Lower lobe of right lung (tissue), 2 donors: Measurements from ENCODE around the gene UFSP1. TPM values are rescaled to one million over a fixed set of nuclear protein-coding genes. Genes with fewer than 3 reads are reported as not detected.
"Not testable (repeated sequence)": the region's sequence is repeated elsewhere in the genome, so short reads cannot be mapped to it uniquely, and the experiment has no call there.

Experiments used
- ATAC-seq, 2 donors: fragments of 200-7000 bp; cut with Tn5 transposase; one replicate each; pipeline ENCODE4 v1.9.1; 2020 to 2022; ENCODE audit warnings: mild to moderate bottlenecking in 2 of 2, moderate library complexity in 2 of 2
- DNase-seq: peaks from one replicate; pipeline ENCODE4 v3.0.0-alpha.2; 2020
- H3K27ac ChIP-seq: fragments of 200-600 bp; one replicate; pipeline ENCODE4 v1.8.0; 2022
- H3K27me3 ChIP-seq: fragments of 200-600 bp; one replicate; pipeline ENCODE4 v1.8.0; 2022; ENCODE audit warnings: low read depth
- H3K36me3 ChIP-seq: fragments of 200-600 bp; one replicate; pipeline ENCODE4 v1.8.0; 2022; ENCODE audit warnings: mild to moderate bottlenecking
- H3K4me1 ChIP-seq: fragments of 200-600 bp; one replicate; pipeline ENCODE4 v1.8.0; 2022
- H3K4me3 ChIP-seq: fragments of 200-600 bp; one replicate; pipeline ENCODE4 v1.8.0; 2022; ENCODE audit warnings: mild to moderate bottlenecking
- H3K9me3 ChIP-seq: fragments of 200-600 bp; one replicate; pipeline ENCODE4 v1.8.0; 2022
- CTCF ChIP-seq: fragments of 200-600 bp; IDR thresholded peaks from one replicate; pipeline ENCODE4 v1.8.0; 2022; ENCODE audit warnings: antibody characterized with exemption, mild to moderate bottlenecking
- intact Hi-C: fragments of 100-400 bp; cut with DNase I; formaldehyde crosslinking; loops from one replicate; pipeline ENCODE4 v1.11.0; 2022
- total RNA-seq: library from RNA; stranded (reverse); fragmentation: NEBNext Ultra II Directional; extraction: Animal tissue kit (Norgen Biotek cat#: 25700); gene quantifications from one replicate; pipeline ENCODE4 v1.2.1, GENCODE V29; 2021
- donor health status: DM: no; HTN: yes; CAD: no; lungs with severe emphysema.

Gene UFSP1
- total RNA-seq, 1 donor from 2014 or later, result 2.3 TPM

GRCh38 chr7:100860702-100861615 is 28.6 kb downstream of the UFSP1 start:
- peaks cover 15% of the 10 kb centered on the region for H3K4me1 ChIP-seq
- H3K36me3 ChIP-seq, result peaks cover 55% of the 10 kb centered on the region
- no peaks in the 10 kb centered on the region for H3K27me3 ChIP-seq
- no peak overlapping the region for H3K27ac ChIP-seq
- no peak overlapping the region for H3K4me3 ChIP-seq
- ATAC-seq, result no peak
- no peak for TF ChIP-seq CTCF
- H3K9me3 ChIP-seq, result no peaks in the 10 kb centered on the region
- intact Hi-C loops, result no loop called here
- no peak for DNase-seq

- H3K4me1 ChIP-seq, result peaks cover 5% of the 10 kb centered on the region
- no peak overlapping the region for H3K4me3 ChIP-seq
- ATAC-seq, result no peak
- intact Hi-C loops, result no loop called here
- no peak for DNase-seq
- peaks cover 64% of the 10 kb centered on the region for H3K36me3 ChIP-seq
- TF ChIP-seq CTCF, result no peak
- H3K27ac ChIP-seq, result no peak overlapping the region
- H3K27me3 ChIP-seq, result no peaks in the 10 kb centered on the region
- H3K9me3 ChIP-seq, result no peaks in the 10 kb centered on the region
These were observed 29.7 kb downstream of the UFSP1 start for GRCh38 chr7:100859856-100860255.

GRCh38 chr7:100856871-100857282 is 32.6 kb downstream of the UFSP1 start:
- no peak for DNase-seq
- Histone ChIP-seq H3K4me1 (peaks cover 18% of the 10 kb centered on the region), H3K27me3 (no peaks in the 10 kb centered on the region), H3K4me3 (no peak overlapping the region), H3K36me3 (peaks cover 59% of the 10 kb centered on the region), H3K27ac (no peak overlapping the region), H3K9me3 (no peaks in the 10 kb centered on the region)
- ATAC-seq, result no peak
- TF ChIP-seq CTCF, result no peak
- intact Hi-C loops, result no loop called here

GRCh38 chr7:100855515-100855914 is 34.0 kb downstream of the UFSP1 start:
- intact Hi-C loops, result no loop called here
- DNase-seq (no peak), ATAC-seq (no peak)
- H3K27ac ChIP-seq, result no peak overlapping the region
- no peaks in the 10 kb centered on the region for H3K9me3 ChIP-seq
- no peak overlapping the region for H3K4me3 ChIP-seq
- H3K36me3 ChIP-seq, result peaks cover 46% of the 10 kb centered on the region
- H3K27me3 ChIP-seq, result no peaks in the 10 kb centered on the region
- peaks cover 22% of the 10 kb centered on the region for H3K4me1 ChIP-seq
- no peak for TF ChIP-seq CTCF

- Histone ChIP-seq H3K36me3 (peaks cover 39% of the 10 kb centered on the region), H3K4me1 (peaks cover 22% of the 10 kb centered on the region)
- ATAC-seq, H3K27me3 ChIP-seq, intact Hi-C loops, H3K27ac ChIP-seq, H3K9me3 ChIP-seq, H3K4me3 ChIP-seq, DNase-seq: not testable (repeated sequence)
These were observed 34.6 kb downstream of the UFSP1 start for GRCh38 chr7:100854899-100855298.
